WTC11 (cell line): ENCODE measurements around the gene SRCIN1. TPM values are rescaled to one million over a fixed set of nuclear protein-coding genes. Genes with fewer than 3 reads are reported as not detected.

Source experiments
- ATAC-seq: fragments of 200-7000 bp; cut with Tn5 transposase; 2 replicates; pipeline ENCODE4 v1.10.0; 2021; ENCODE audit warnings: mild to moderate bottlenecking, moderate library complexity
- CTCF ChIA-PET: fragments of 300-600 bp; sonication (Branson Sonifier 250); formaldehyde crosslinking; loops from one replicate; lab custom pipeline; 2021; ENCODE audit warnings: antibody characterized with exemption; lab: Charles Lee
- POLR2A ChIA-PET: fragments of 350-600 bp; sonication (Branson Sonifier 250); formaldehyde crosslinking; loops from one replicate; lab custom pipeline; 2021; ENCODE audit warnings: antibody characterized with exemption; lab: Charles Lee
- DNase-seq: peaks from one replicate; pipeline ENCODE4 v3.0.0; 2021; ENCODE audit warnings: low spot score
- H3K27ac Mint-ChIP-seq: 2 replicates; pipeline ENCODE4 v1.8.0; 2021; ENCODE audit warnings: mixed read lengths
- H3K27me3 Mint-ChIP-seq: 2 replicates; pipeline ENCODE4 v1.8.0; 2021; ENCODE audit warnings: low read depth, mild to moderate bottlenecking, moderate library complexity, mixed read lengths
- H3K36me3 Mint-ChIP-seq: 2 replicates; pipeline ENCODE4 v1.8.0; 2021; ENCODE audit warnings: mixed read lengths
- H3K4me1 Mint-ChIP-seq: 2 replicates; pipeline ENCODE4 v1.8.0; 2022; ENCODE audit warnings: mixed read lengths
- H3K4me3 Mint-ChIP-seq: 2 replicates; pipeline ENCODE4 v1.8.0; 2021; ENCODE audit warnings: mild to moderate bottlenecking, moderate library complexity, mixed read lengths
- H3K9me3 Mint-ChIP-seq: 2 replicates; pipeline ENCODE4 v1.8.0; 2021; ENCODE audit warnings: mixed read lengths
- ATF3 ChIP-seq: sonication (generic); formaldehyde crosslinking; conservative IDR thresholded peaks from 2 replicates; pipeline ENCODE4 v1.8.1; 2022; ENCODE audit warnings: mild to moderate bottlenecking, missing genetic modification reagents
- E2F4 ChIP-seq: sonication (generic); formaldehyde crosslinking; IDR thresholded peaks from 2 replicates; pipeline ENCODE4 v1.8.1; 2022; ENCODE audit warnings: low read depth, mild to moderate bottlenecking, moderate library complexity, missing genetic modification reagents, borderline replicate concordance
- EMX1 ChIP-seq: fragments of 250-450 bp; sonication (Bioruptor Pico); IDR thresholded peaks from 2 replicates; pipeline ENCODE4 v1.8.0; 2021; ENCODE audit warnings: mild to moderate bottlenecking
- ESRRA ChIP-seq: sonication (generic); formaldehyde crosslinking; IDR thresholded peaks from 2 replicates; pipeline ENCODE4 v1.8.1; 2022; ENCODE audit warnings: mild to moderate bottlenecking, missing genetic modification reagents, borderline replicate concordance
- ETV6 ChIP-seq: sonication (generic); formaldehyde crosslinking; IDR thresholded peaks from 2 replicates; pipeline ENCODE4 v1.8.1; 2022; ENCODE audit warnings: mild to moderate bottlenecking, missing genetic modification reagents
- FOXP4 ChIP-seq: sonication (generic); formaldehyde crosslinking; IDR thresholded peaks from 2 replicates; pipeline ENCODE4 v1.8.0; 2022; ENCODE audit warnings: mild to moderate bottlenecking, missing genetic modification reagents
- GTF2I ChIP-seq: fragments of 250-450 bp; sonication (Bioruptor Pico); conservative IDR thresholded peaks from 2 replicates; pipeline ENCODE4 v1.4.0; 2021; ENCODE audit warnings: mild to moderate bottlenecking
- HMGA2 ChIP-seq: fragments of 250-450 bp; sonication (Bioruptor Pico); IDR thresholded peaks from 2 replicates; pipeline ENCODE4 v1.4.0; 2021; ENCODE audit warnings: mild to moderate bottlenecking, moderate library complexity
- IRF1 ChIP-seq: sonication (generic); formaldehyde crosslinking; IDR thresholded peaks from 2 replicates; pipeline ENCODE4 v1.8.0; 2023; ENCODE audit warnings: missing genetic modification reagents
- MLX ChIP-seq: sonication (generic); formaldehyde crosslinking; IDR thresholded peaks from 2 replicates; pipeline ENCODE4 v1.8.1; 2023; ENCODE audit warnings: mild to moderate bottlenecking, missing genetic modification reagents, moderate library complexity
- MXD4 ChIP-seq: fragments of 250-450 bp; sonication (Bioruptor Pico); IDR thresholded peaks from 2 replicates; pipeline ENCODE4 v1.8.0; 2021; ENCODE audit warnings: mild to moderate bottlenecking, moderate library complexity, borderline replicate concordance
- NFATC4 ChIP-seq: fragments of 250-450 bp; sonication (Bioruptor Pico); IDR thresholded peaks from 2 replicates; pipeline ENCODE4 v1.9.0; 2021; ENCODE audit warnings: mild to moderate bottlenecking
- PRRX2 ChIP-seq: fragments of 250-450 bp; sonication (Bioruptor Pico); IDR thresholded peaks from 2 replicates; pipeline ENCODE4 v1.8.0; 2021; ENCODE audit warnings: mild to moderate bottlenecking
- RELA ChIP-seq: sonication (generic); formaldehyde crosslinking; IDR thresholded peaks from 2 replicates; pipeline ENCODE4 v1.8.1; 2022; ENCODE audit warnings: missing genetic modification reagents, mild to moderate bottlenecking, borderline replicate concordance
- SMAD3 ChIP-seq: sonication (generic); formaldehyde crosslinking; IDR thresholded peaks from 2 replicates; pipeline ENCODE4 v1.8.0; 2022; ENCODE audit warnings: missing genetic modification reagents, mild to moderate bottlenecking, borderline replicate concordance
- SP1 ChIP-seq: sonication (generic); formaldehyde crosslinking; conservative IDR thresholded peaks from 2 replicates; pipeline ENCODE4 v1.8.1; 2022; ENCODE audit warnings: missing genetic modification reagents
- USF1 ChIP-seq: sonication (generic); formaldehyde crosslinking; IDR thresholded peaks from 2 replicates; pipeline ENCODE4 v1.8.0; 2022; ENCODE audit warnings: mild to moderate bottlenecking, missing genetic modification reagents
- ZMAT4 ChIP-seq: fragments of 250-450 bp; sonication (Bioruptor Pico); IDR thresholded peaks from 2 replicates; pipeline ENCODE4 v1.9.0; 2021; ENCODE audit warnings: mild to moderate bottlenecking
- total RNA-seq: library from RNA; stranded (reverse); gene quantifications from 3 replicates; pipeline ENCODE4 v1.2.3, GENCODE V29; 2021

Gene SRCIN1
- total RNA-seq, 1 experiment from 2014 or later = 17.3 TPM

GRCh38 chr17:38597375-38597774 is 8.4 kb downstream of the SRCIN1 start:
- Mint-ChIP-seq H3K4me3 (no peak overlapping the region), H3K9me3 (no peaks in the 10 kb centered on the region), H3K36me3 (no peaks in the 10 kb centered on the region), H3K27ac (no peak overlapping the region), H3K4me1 (peaks cover 89% of the 10 kb centered on the region), H3K27me3 (peaks cover 37% of the 10 kb centered on the region)
- ChIA-PET POLR2A (interaction anchor here (1.3 to 2.3 kb wide), 2 partner anchors 39 to 88 kb away, joined by 4 to 9 read pairs; no protein-coding TSS in a partner anchor), CTCF (interaction anchor here (1.1 to 27.2 kb wide), 7 partner anchors 8 to 65 kb away, joined by 3 to 727 read pairs (median 18); partner anchors contain the start of genes EPOP and SRCIN1)
- ATAC-seq (no peak), DNase-seq (no peak)
- TF ChIP-seq FOXP4 (no peak), PRRX2 (CRISPR knock-in tag) (no peak), HMGA2 (CRISPR knock-in tag) (no peak), NFATC4 (no peak), EMX1 (CRISPR knock-in tag) (no peak), MXD4 (CRISPR knock-in tag) (no peak), ATF3 (CRISPR knock-in tag) (no peak), RELA (CRISPR knock-in tag) (no peak), USF1 (CRISPR knock-in tag) (no peak), GTF2I (CRISPR knock-in tag) (no peak)

- Mint-ChIP-seq H3K4me1 (peaks cover 89% of the 10 kb centered on the region), H3K4me3 (no peak overlapping the region), H3K36me3 (no peaks in the 10 kb centered on the region), H3K9me3 (no peaks in the 10 kb centered on the region), H3K27ac (no peak overlapping the region), H3K27me3 (peaks cover 32% of the 10 kb centered on the region)
- DNase-seq = no peak
- ChIA-PET POLR2A (no interaction called here), CTCF (interaction anchor here (1.0 to 27.2 kb wide), 8 partner anchors 9 to 65 kb away, joined by 3 to 727 read pairs (median 10); partner anchors contain the start of genes EPOP and SRCIN1)
- no peak for ATAC-seq
- no peak for TF ChIP-seq ESRRA
- TF ChIP-seq SMAD3 (CRISPR knock-in tag) = no peak
- no peak for TF ChIP-seq ZMAT4 (CRISPR knock-in tag)
- TF ChIP-seq MLX (CRISPR knock-in tag) = no peak
- no peak for TF ChIP-seq ETV6 (CRISPR knock-in tag)
- no peak for TF ChIP-seq E2F4 (CRISPR knock-in tag)
Observed at GRCh38 chr17:38596651-38597050, 9.1 kb downstream of the SRCIN1 start.

GRCh38 chr17:38595892-38596291 is 9.9 kb downstream of the SRCIN1 start:
- Mint-ChIP-seq H3K9me3 (no peaks in the 10 kb centered on the region), H3K36me3 (no peaks in the 10 kb centered on the region), H3K27me3 (peaks cover 29% of the 10 kb centered on the region)
- ATAC-seq = no peak
- CTCF ChIA-PET = interaction anchor here (0.7 to 27.2 kb wide), 9 partner anchors 9 to 255 kb away, joined by 3 to 727 read pairs (median 5); partner anchors contain the start of genes EPOP and SRCIN1
- no peak for TF ChIP-seq SP1 (CRISPR knock-in tag)
- TF ChIP-seq ESRRA = no peak
- no peak for TF ChIP-seq IRF1
- TF ChIP-seq, all 79 proteins: peak for 0
- H3K4me1 Mint-ChIP-seq = peaks cover 89% of the 10 kb centered on the region
- no peak overlapping the region; the same call in 1 of the 2 replicates for H3K4me3 Mint-ChIP-seq
- no peak for DNase-seq
- POLR2A ChIA-PET = no interaction called here
- no peak overlapping the region for H3K27ac Mint-ChIP-seq
